Upper lobe of left lung (tissue), 6 donors: ENCODE results near the gene SLC20A1. TPM values are rescaled to one million over a fixed set of nuclear protein-coding genes. Genes with fewer than 3 reads are reported as not detected.
A peak's percentile ranks its signal among the peaks of the same experiment; 100 is the strongest.
"Not testable (repeated sequence)": the region's sequence is repeated elsewhere in the genome, so short reads cannot be mapped to it uniquely, and the experiment has no call there.

ENCODE experiments used
- ATAC-seq, 2 donors: fragments of 200-7000 bp; cut with Tn5 transposase; one replicate each; pipeline ENCODE4 v1.9.1; 2022; ENCODE audit warnings: mild to moderate bottlenecking in 2 of 2, moderate library complexity in 2 of 2; ENCODE audit not compliant: low FRiP score in 2 of 2
- DNase-seq, 2 donors: peaks; one replicate each; pipeline ENCODE4 v3.0.0-alpha.2; 2019 to 2020
- H3K27ac ChIP-seq, 4 donors: fragments of 200-600 bp; sonication (generic); one replicate each; pipeline ENCODE4 v1.5.1; 2016 to 2019
- H3K27me3 ChIP-seq, 4 donors: fragments of 200-600 bp; sonication (generic); one replicate each; pipeline ENCODE4 v1.5.1; 2017 to 2019
- H3K36me3 ChIP-seq, 4 donors: fragments of 200-600 bp; sonication (generic); one replicate each; pipeline ENCODE4 v1.5.1; 2016 to 2019
- H3K4me1 ChIP-seq, 4 donors: fragments of 200-600 bp; sonication (generic); one replicate each; pipeline ENCODE4 v1.5.1; 2018 to 2019
- H3K4me3 ChIP-seq, 4 donors: fragments of 200-600 bp; sonication (generic); one replicate each; pipeline ENCODE4 v1.5.1; 2017 to 2019; ENCODE audit warnings: mild to moderate bottlenecking in 2 of 4, moderate library complexity in 1 of 4
- H3K9me3 ChIP-seq, 4 donors: fragments of 200-600 bp; sonication (generic); one replicate each; pipeline ENCODE4 v1.5.1; 2018 to 2019
- EP300 ChIP-seq, 4 donors: sonication (generic); formaldehyde crosslinking; IDR thresholded peaks; one replicate each; pipeline ENCODE4 v1.5.1; 2017; ENCODE audit warnings: antibody characterized with exemption in 4 of 4, control low read depth in 2 of 4
- POLR2A ChIP-seq, 4 donors: fragments of 450-650 bp; IDR thresholded peaks; one replicate each; pipeline ENCODE4 v1.5.1; 2016 to 2017; ENCODE audit warnings: antibody characterized with exemption in 4 of 4, mild to moderate bottlenecking in 2 of 4
- POLR2AphosphoS5 ChIP-seq, 2 donors: sonication (generic); formaldehyde crosslinking; IDR thresholded peaks; one replicate each; pipeline ENCODE4 v1.5.1; 2017; ENCODE audit warnings: antibody characterized with exemption in 2 of 2
- WGBS, 2 donors: methylation state at CpG; one replicate each; pipeline ENCODE4 v1.1.5; 2017 to 2018; 5-methylcytosine and 5-hydroxymethylcytosine counted together
- total RNA-seq, 6 donors: library from RNA; depleted of rRNA in 4 of 6; stranded (reverse); fragments of >200 nt in 4 of 6; gene quantifications; one replicate each; pipeline versions ENCODE4 v1.1.0 to v1.2.1, GENCODE V29; 2016 to 2021
- TF ChIP-seq, protein P1 (sequence below), 6 experiments: fragments of 450-650 bp in 4 of 6; fragments of 200-600 bp in 2 of 6; sonication (generic) in 2 of 6; IDR thresholded peaks; one replicate each; pipeline ENCODE4 v1.5.1; 2016 to 2019; ENCODE audit warnings: antibody characterized with exemption in 6 of 6
- donor health status: DM: no; HTN: no; CAD: no; lungs with moderate emphysema.
- donor health status: DM: no; HTN: yes; CAD: no; lungs with severe emphysema.

Gene SLC20A1
- total RNA-seq, 6 donors from 2014 or later = 22.9 to 105 (median 51.0) TPM

DNA sequence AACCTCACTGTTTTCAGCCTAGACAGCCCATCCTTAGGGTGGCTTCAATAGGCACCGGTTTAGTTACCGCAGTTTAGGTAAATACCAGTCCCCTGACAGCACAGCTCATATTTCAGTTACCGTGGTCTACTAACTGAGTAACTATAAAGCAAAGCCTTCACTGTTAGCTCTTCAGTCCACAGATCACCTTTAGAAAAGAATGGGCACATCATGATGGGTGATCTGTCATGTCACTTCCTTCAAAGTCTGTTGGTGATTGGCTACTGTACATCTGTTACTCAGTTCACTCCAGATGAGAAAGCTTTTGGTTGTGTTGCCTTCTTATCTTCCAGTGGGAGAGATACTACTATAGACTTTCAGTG is 21.0 kb downstream of the SLC20A1 start:
- TF ChIP-seq POLR2A (IDR thresholded peaks at IDR 0.05) = no peak
- TF ChIP-seq POLR2AphosphoS5 (IDR thresholded peaks at IDR 0.05) = no peak
- TF ChIP-seq EP300 (IDR thresholded peaks at IDR 0.05) = no peak
- TF ChIP-seq, protein P1, sequence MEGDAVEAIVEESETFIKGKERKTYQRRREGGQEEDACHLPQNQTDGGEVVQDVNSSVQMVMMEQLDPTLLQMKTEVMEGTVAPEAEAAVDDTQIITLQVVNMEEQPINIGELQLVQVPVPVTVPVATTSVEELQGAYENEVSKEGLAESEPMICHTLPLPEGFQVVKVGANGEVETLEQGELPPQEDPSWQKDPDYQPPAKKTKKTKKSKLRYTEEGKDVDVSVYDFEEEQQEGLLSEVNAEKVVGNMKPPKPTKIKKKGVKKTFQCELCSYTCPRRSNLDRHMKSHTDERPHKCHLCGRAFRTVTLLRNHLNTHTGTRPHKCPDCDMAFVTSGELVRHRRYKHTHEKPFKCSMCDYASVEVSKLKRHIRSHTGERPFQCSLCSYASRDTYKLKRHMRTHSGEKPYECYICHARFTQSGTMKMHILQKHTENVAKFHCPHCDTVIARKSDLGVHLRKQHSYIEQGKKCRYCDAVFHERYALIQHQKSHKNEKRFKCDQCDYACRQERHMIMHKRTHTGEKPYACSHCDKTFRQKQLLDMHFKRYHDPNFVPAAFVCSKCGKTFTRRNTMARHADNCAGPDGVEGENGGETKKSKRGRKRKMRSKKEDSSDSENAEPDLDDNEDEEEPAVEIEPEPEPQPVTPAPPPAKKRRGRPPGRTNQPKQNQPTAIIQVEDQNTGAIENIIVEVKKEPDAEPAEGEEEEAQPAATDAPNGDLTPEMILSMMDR (IDR thresholded peaks at IDR 0.05) = no peak
- Histone ChIP-seq H3K27ac (peak overlapping the region in 1 of 4 donors; percentile 23), H3K36me3 (peaks cover 9 to 36% (median 21%) of the 10 kb centered on the region in 4 donors), H3K9me3 (no peaks in the 10 kb centered on the region), H3K27me3 (no peaks in the 10 kb centered on the region), H3K4me1 (peaks cover under 1 to 12% (median 5%) of the 10 kb centered on the region in 4 donors), H3K4me3 (no peak overlapping the region)
- DNase-seq = no peak
- WGBS, 2 donors = 86% methylated on average over 3 of the region's 3 CpGs
- no peak for ATAC-seq

DNA sequence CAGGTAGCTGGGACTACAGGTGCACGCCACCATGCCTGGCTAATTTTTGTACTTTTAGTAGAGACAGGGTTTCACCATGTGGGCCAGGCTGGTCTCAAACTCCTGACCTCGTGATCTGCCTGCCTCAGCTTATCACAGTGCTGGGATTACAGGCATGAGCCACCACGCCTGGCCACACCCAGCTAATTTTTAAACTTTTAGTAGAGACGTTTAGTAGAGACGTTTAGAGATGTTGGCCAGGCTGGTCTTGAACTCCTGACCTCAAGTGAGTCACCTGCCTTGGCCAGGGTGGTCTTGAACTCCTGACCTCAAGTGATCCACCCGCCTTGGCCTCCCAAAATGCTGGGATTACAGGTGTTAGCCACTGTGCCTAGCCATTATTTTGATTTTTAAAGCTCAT is 21.8 kb downstream of the SLC20A1 start:
- not testable (repeated sequence) for H3K4me1 ChIP-seq, ATAC-seq
- WGBS, 2 donors = 84 to 89% methylated on average over 6 of the region's 6 CpGs

DNA sequence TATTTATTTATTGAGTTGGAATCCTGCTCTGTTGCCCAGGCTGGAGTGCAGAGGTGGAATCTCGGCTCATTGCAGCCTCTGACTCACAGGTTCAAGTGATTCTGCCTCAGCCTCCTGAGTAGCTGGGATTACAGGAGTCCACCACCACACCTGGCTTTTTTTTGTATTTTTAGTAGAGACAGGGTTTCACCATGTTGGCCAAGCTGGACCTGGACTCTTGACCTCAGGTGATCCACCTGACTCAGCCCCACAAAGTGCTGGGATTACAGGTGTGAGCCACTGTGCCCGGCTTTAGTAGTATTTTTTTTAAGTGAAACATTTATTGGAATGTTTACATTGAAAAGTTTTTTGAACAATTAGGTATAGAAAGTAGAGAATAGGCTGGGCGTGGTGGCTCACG is 23.9 kb downstream of the SLC20A1 start:
- Histone ChIP-seq H3K4me1 (peaks cover 4 to 9% (median 8%) of the 10 kb centered on the region in 4 donors), H3K36me3 (peaks cover 0 to 10% (median under 1%) of the 10 kb centered on the region in 4 donors), H3K4me3 (no peak overlapping the region), H3K27ac (no peak overlapping the region), H3K9me3 (no peaks in the 10 kb centered on the region), H3K27me3 (no peaks in the 10 kb centered on the region)
- WGBS, 2 donors = 91 to 95% methylated on average over 4 of the region's 4 CpGs
- TF ChIP-seq POLR2AphosphoS5 (IDR thresholded peaks at IDR 0.05) = no peak
- TF ChIP-seq, protein P1 (IDR thresholded peaks at IDR 0.05) = no peak
- no peak for TF ChIP-seq POLR2A (IDR thresholded peaks at IDR 0.05)
- TF ChIP-seq EP300 (IDR thresholded peaks at IDR 0.05) = no peak
- ATAC-seq (no peak), DNase-seq (no peak)

More for the DNA sequence above, 21.8 kb downstream of the SLC20A1 start:
- H3K27ac ChIP-seq, DNase-seq, H3K27me3 ChIP-seq, H3K9me3 ChIP-seq, H3K4me3 ChIP-seq: not testable (repeated sequence)
- H3K36me3 ChIP-seq = peaks cover 9 to 32% (median 17%) of the 10 kb centered on the region in 4 donors

DNA sequence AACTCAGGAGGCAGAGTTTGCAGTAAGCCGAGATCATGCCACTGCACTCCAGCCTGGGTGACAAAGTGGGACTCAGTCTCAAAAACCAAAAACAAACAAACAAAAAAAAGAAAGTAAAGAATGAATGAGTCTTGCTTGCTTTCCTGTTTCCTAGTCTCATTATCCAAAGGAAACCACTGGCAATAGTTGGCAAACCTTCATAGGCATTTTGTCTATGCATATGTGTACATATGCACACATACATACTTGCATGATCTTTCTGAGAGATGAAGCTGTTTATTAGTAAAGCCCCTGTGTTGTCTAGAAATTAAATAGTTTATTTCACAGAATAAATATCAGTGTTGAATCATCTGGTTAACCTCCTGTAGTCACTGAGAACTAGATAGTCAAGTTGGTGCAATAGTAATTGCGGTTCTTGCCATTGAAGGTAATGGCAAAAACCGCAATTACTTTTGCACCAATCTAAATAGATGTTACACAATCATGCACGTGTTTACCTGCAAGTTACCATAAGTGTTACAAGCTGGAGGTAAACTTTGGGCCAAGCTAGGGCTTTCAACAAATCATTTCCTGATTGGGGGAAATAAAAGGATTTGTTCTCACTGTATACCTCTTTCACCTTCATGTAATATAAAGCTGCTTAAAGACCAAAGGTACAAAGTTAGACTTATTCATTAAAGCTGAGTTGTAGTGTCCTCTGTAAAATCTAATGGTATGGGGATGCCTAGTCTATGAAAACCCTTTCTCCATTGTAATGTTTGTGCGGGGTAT is 24.7 kb downstream of the SLC20A1 start:
- no peak overlapping the region for H3K27ac ChIP-seq
- no peak for TF ChIP-seq EP300 (IDR thresholded peaks at IDR 0.05)
- TF ChIP-seq, protein P1 (IDR thresholded peaks at IDR 0.05) = no peak
- no peak for TF ChIP-seq POLR2A (IDR thresholded peaks at IDR 0.05)
- TF ChIP-seq POLR2AphosphoS5 (IDR thresholded peaks at IDR 0.05) = no peak
- peaks cover 9 to 14% (median 12%) of the 10 kb centered on the region in 4 donors for H3K4me1 ChIP-seq
- WGBS, 2 donors = 80 to 82% methylated on average over 5 of the region's 5 CpGs
- no peak for DNase-seq
- H3K9me3 ChIP-seq = no peaks in the 10 kb centered on the region
- H3K27me3 ChIP-seq = no peaks in the 10 kb centered on the region
- no peak for ATAC-seq
- H3K36me3 ChIP-seq = peaks cover 0 to 3% (median 0%) of the 10 kb centered on the region in 4 donors
- no peak overlapping the region for H3K4me3 ChIP-seq

DNA sequence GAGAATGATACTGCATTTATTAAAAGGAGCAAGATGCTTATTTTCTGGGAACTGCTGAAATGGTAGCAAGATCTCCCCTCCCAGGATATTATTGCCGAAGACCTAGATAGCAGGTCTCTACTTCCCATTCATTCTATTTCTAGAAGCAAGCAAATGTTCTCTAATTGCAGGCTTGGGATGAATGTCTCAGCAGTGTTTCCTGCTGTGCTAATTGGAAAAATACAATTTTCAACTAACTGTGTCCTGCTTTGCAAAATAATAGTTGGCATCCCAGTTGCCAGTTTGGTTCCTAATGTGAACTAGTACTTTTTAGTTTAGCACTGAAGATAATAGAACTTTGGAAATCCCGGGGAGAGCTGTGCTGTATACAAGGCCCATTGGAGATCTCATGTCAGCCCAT is 26.1 kb downstream of the SLC20A1 start:
- ATAC-seq (no peak), DNase-seq (no peak)
- Histone ChIP-seq H3K4me3 (no peak overlapping the region), H3K36me3 (no peaks in the 10 kb centered on the region), H3K27ac (no peak overlapping the region), H3K4me1 (peaks cover 9 to 14% (median 12%) of the 10 kb centered on the region in 4 donors), H3K9me3 (no peaks in the 10 kb centered on the region), H3K27me3 (no peaks in the 10 kb centered on the region)
- 79 to 82% methylated on average over 2 of the region's 2 CpGs for WGBS, 2 donors
- TF ChIP-seq POLR2A (IDR thresholded peaks at IDR 0.05) = no peak
- no peak for TF ChIP-seq POLR2AphosphoS5 (IDR thresholded peaks at IDR 0.05)
- TF ChIP-seq EP300 (IDR thresholded peaks at IDR 0.05) = no peak
- TF ChIP-seq, protein P1 (IDR thresholded peaks at IDR 0.05) = no peak
